Fibroblast of the aortic adventitia (primary cell): ENCODE measurements around the gene RASSF6. TPM values are rescaled to one million over a fixed set of nuclear protein-coding genes. Genes with fewer than 3 reads are reported as not detected.
"Not testable (repeated sequence)": the region's sequence is repeated elsewhere in the genome, so short reads cannot be mapped to it uniquely, and the experiment has no call there.

Source experiments
- DNase-seq: peaks from one replicate; pipeline ENCODE4 v3.0.0-alpha.2; 2010; ENCODE audit warnings: low read depth
- H3K4me3 ChIP-seq: 2 replicates; pipeline ENCODE4 v1.5.1; 2011; ENCODE audit warnings: low read depth, mild to moderate bottlenecking, control low read depth, low read length, moderate library complexity
- total RNA-seq: library from RNA; depleted of rRNA; stranded (reverse); fragments of >200 nt; gene quantifications from 2 replicates; pipeline ENCODE4 v1.2.3, GENCODE V29; 2012; ENCODE audit warnings: low replicate concordance
- TF ChIP-seq, protein P1 (sequence below): IDR thresholded peaks from 2 replicates; pipeline ENCODE4 v1.5.1; 2011; ENCODE audit warnings: mild to moderate bottlenecking, low read length, control low read depth, inconsistent platforms; ENCODE audit not compliant: insufficient read depth

RASSF6 gene
- total RNA-seq, 1 donor, result not detected

DNA sequence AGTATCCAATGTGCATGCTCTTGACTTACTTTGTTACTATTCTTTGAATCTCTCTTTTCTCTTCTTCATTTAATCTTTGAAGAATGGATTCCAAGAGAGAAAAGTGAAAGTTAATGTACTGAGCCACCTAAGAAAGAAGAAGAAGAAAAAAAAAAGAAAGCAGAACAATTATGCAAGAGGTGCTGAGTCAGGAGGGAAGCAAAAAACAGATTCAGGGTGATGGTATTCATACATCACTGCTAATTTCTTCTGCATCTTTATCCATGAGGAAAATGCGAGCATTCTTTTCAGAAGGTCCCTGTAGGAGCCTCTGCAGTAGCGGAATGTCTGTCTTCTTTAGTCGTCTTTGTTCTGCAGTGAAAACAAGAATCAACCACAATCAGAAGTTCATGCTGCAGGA is 43.9 kb downstream of the RASSF6 start:
- TF ChIP-seq, protein P1, sequence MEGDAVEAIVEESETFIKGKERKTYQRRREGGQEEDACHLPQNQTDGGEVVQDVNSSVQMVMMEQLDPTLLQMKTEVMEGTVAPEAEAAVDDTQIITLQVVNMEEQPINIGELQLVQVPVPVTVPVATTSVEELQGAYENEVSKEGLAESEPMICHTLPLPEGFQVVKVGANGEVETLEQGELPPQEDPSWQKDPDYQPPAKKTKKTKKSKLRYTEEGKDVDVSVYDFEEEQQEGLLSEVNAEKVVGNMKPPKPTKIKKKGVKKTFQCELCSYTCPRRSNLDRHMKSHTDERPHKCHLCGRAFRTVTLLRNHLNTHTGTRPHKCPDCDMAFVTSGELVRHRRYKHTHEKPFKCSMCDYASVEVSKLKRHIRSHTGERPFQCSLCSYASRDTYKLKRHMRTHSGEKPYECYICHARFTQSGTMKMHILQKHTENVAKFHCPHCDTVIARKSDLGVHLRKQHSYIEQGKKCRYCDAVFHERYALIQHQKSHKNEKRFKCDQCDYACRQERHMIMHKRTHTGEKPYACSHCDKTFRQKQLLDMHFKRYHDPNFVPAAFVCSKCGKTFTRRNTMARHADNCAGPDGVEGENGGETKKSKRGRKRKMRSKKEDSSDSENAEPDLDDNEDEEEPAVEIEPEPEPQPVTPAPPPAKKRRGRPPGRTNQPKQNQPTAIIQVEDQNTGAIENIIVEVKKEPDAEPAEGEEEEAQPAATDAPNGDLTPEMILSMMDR, result no peak
- H3K4me3 ChIP-seq, result no peak overlapping the region
- peak; percentile 59 for DNase-seq

DNA sequence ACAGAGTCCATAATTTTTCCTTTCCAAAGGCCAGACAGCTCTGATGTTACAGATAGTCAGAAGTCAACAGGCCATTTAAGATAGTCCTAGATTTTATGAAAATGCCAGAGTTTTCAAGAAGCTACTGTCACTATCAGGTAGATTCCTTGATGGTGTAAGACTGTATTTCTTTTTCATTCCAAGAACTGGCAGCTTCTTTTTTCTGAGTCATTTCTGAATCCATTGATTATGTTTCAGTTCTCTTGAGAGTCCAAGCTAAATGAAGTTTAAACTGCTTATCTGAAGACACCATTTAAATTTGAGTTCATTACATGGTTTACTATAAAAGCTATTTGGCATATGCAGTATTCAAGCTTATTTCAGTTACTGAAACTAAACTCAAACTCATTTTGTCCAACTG is 44.6 kb downstream of the RASSF6 start:
- H3K4me3 ChIP-seq, result no peak overlapping the region
- DNase-seq, result no peak
- TF ChIP-seq, protein P1, result no peak

DNA sequence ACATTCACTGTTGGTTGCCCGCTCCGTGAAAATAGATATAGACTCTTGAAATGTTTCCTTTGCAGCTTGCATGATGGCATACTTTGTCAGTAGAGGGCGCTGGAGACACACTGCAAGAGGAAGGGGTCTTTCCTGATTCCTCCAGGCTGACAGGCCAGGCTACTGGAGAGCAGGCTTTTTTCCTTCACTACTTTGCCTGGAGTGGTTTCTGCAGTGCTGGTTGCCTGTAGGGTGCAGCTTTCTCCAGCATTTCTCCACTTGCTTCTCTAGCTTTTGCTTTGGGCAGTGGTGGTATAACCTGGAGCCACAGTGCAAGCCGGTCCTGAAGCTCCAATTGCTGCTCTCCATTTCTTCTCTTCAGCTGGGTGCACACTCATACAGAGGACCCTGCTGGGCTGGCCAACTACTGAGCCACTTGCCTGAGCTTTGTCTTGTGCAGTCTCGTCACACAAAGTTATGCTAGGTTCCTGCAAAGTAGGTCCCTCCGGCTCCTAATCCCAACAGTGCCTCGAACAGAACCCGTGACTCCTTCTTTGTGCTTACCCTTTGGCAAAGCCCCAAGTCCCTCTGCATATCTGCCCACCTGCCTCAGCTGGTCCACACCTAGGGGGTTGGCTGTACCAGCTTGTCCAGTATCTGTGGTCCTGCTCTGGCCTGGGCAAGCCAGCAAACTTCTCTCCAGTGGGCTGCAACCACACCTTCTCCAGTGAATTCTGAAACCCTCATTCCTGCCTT is 46.3 kb downstream of the RASSF6 start:
- TF ChIP-seq, protein P1, result peak; percentile 98
- DNase-seq, result peak; percentile 91

DNA sequence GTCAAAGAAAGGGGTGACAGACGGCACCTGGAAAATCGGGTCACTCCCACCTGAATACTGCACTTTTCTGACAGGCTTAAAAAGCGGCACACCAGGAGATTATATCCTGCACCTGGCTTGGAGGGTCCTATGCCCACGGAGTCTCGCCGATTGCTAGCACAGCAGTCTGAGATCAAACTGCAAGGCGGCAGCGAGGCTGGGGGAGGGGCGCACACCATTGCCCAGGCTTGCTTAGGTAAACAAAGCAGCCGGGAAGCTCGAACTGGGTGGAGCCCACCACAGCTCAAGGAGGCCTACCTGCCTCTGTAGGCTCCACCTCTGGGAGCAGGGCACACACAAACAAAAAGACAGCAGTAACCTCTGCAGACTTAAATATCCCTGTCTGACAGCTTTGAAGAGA is 69.4 kb downstream of the RASSF6 start:
- DNase-seq, H3K4me3 ChIP-seq: not testable (repeated sequence)

More for the DNA sequence above, 46.3 kb downstream of the RASSF6 start:
- no peak overlapping the region for H3K4me3 ChIP-seq

DNA sequence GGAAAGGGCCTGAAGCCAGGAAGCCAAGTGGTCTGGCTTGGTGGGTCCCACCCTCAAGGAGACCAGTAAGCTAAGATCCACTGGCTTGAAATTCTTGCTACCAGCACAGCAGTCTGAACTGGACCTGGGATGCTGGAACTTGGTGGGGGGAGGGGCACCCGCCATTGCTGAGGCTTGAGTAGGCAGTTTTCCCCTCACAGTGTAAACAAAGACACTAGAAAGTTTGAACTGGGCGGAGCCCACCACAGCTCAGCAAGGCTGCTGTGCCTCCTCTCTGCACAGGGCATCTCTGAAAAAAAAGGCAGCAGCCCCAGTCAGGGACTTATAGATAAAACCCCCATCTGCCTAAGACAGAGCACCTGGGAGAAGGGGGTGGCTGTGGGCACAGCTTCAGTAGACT is 75.6 kb downstream of the RASSF6 start:
- TF ChIP-seq, protein P1, result no peak
- H3K4me3 ChIP-seq, result no peak overlapping the region
- DNase-seq, result no peak

DNA sequence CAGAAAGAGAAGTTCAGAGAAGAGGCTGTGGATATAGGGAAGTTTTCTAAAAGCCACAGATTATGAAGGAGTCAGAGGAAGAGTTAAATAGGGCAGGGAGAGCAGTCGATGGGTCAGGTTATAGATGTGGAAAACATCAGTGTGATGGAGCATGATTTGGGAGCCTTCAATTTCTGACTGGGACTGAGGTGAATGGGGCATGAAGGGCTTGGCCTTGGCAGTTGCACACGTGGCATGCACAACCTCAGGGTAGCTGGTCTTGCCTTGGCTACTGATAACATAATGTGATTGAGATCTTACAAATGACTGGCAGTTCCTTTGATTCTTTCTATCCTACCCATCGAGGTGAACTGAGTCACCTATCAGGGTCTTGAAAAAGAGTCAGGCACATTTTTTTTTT is 79.0 kb downstream of the RASSF6 start:
- no peak overlapping the region for H3K4me3 ChIP-seq
- DNase-seq, result no peak
- TF ChIP-seq, protein P1, result no peak

DNA sequence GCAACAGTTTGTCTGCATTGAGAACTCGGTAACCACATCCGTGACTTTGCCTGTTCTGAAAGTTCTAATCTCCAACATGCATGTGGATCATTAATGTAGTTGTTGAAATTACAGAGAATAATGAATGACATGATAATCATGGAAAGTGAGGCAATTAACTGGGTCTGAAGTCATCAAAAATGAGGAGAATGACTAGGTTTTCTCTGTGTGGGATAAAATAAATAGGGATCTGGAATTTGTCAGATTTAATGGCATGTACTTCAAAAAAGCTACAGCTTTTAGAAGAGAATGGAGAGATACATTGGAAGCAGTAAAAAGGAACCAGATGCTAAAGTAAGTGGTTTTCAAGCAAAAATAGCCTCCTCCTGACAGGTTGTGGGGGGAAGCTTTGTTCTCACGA is 79.4 kb downstream of the RASSF6 start:
- DNase-seq, result no peak
- H3K4me3 ChIP-seq, result no peak overlapping the region
- TF ChIP-seq, protein P1, result no peak
